Stimulated activated naive CD8-positive, alpha-beta T cell treated with anti-CD3 and anti-CD28 coated beads, Interleukin-15, amount 100 ng/mL, for 72 hours (primary cell): ENCODE results near the gene RGS16.
A peak's percentile ranks its signal among the peaks of the same experiment; 100 is the strongest.

Experiments used
- ATAC-seq: fragments of 150-1000 bp; cut with Tn5 transposase; 2 replicates; pipeline ENCODE4 v1.10.0; 2021; ENCODE audit warnings: mild to moderate bottlenecking, moderate library complexity
- DNase-seq, 2 donors: peaks; one replicate each; pipeline ENCODE4 v3.0.0; 2021 to 2022
- H3K27ac Mint-ChIP-seq, 2 donors: one replicate each; pipeline ENCODE4 v1.8.0; 2022; ENCODE audit warnings: mild to moderate bottlenecking in 2 of 2, mixed read lengths in 2 of 2, moderate library complexity in 2 of 2
- H3K27me3 Mint-ChIP-seq: one replicate; pipeline ENCODE4 v1.8.0; 2022; ENCODE audit warnings: mixed read lengths
- H3K4me1 Mint-ChIP-seq: one replicate; pipeline ENCODE4 v1.8.0; 2022; ENCODE audit warnings: mild to moderate bottlenecking, mixed read lengths
- H3K4me3 Mint-ChIP-seq, 2 donors: one replicate each; pipeline ENCODE4 v1.8.0; 2022; ENCODE audit warnings: mild to moderate bottlenecking in 2 of 2, mixed read lengths in 2 of 2, moderate library complexity in 1 of 2
- H3K9me3 Mint-ChIP-seq, 2 donors: one replicate each; pipeline ENCODE4 v1.8.0; 2022; ENCODE audit warnings: mixed read lengths in 2 of 2

RGS16 gene

GRCh38 chr1:182587666-182588499 is 16.3 kb downstream of the RGS16 start:
- H3K4me1 Mint-ChIP-seq = peaks cover 57% of the 10 kb centered on the region
- H3K4me3 Mint-ChIP-seq = peak overlapping the region; percentile 96 to 98
- DNase-seq (no peak), ATAC-seq (peak; percentile 33)
- peak overlapping the region; percentile 99 for H3K27ac Mint-ChIP-seq
- no peaks in the 10 kb centered on the region for H3K27me3 Mint-ChIP-seq
- H3K9me3 Mint-ChIP-seq = peaks cover 0 to 6% of the 10 kb centered on the region in 2 donors

- H3K27ac Mint-ChIP-seq = no peak overlapping the region
- DNase-seq = no peak
- ATAC-seq = no peak
- H3K4me3 Mint-ChIP-seq = no peak overlapping the region
- H3K4me1 Mint-ChIP-seq = peaks cover 59% of the 10 kb centered on the region
- H3K27me3 Mint-ChIP-seq = no peaks in the 10 kb centered on the region
- H3K9me3 Mint-ChIP-seq = peaks cover 0 to 6% of the 10 kb centered on the region in 2 donors
These were observed 17.1 kb downstream of the RGS16 start for GRCh38 chr1:182587093-182587492.

GRCh38 chr1:182586380-182586779 is 17.8 kb downstream of the RGS16 start:
- H3K4me3 Mint-ChIP-seq = no peak overlapping the region
- peaks cover 59% of the 10 kb centered on the region for H3K4me1 Mint-ChIP-seq
- H3K27me3 Mint-ChIP-seq = no peaks in the 10 kb centered on the region
- no peak for DNase-seq
- H3K9me3 Mint-ChIP-seq = peaks cover 0 to 6% of the 10 kb centered on the region in 2 donors
- no peak for ATAC-seq
- no peak overlapping the region for H3K27ac Mint-ChIP-seq

- peaks cover 61% of the 10 kb centered on the region for H3K4me1 Mint-ChIP-seq
- no peak overlapping the region for H3K4me3 Mint-ChIP-seq
- ATAC-seq = no peak
- H3K27ac Mint-ChIP-seq = no peak overlapping the region
- DNase-seq = no peak
- no peaks in the 10 kb centered on the region for H3K27me3 Mint-ChIP-seq
- peaks cover 0 to 6% of the 10 kb centered on the region in 2 donors for H3K9me3 Mint-ChIP-seq
These were observed 19.4 kb downstream of the RGS16 start for GRCh38 chr1:182584746-182585145.

- H3K27ac Mint-ChIP-seq = no peak overlapping the region
- H3K4me1 Mint-ChIP-seq = peaks cover 36% of the 10 kb centered on the region
- no peaks in the 10 kb centered on the region for H3K27me3 Mint-ChIP-seq
- H3K4me3 Mint-ChIP-seq = no peak overlapping the region
- DNase-seq (no peak), ATAC-seq (peak; percentile 15)
- no peaks in the 10 kb centered on the region for H3K9me3 Mint-ChIP-seq
These were observed 23.5 kb downstream of the RGS16 start for GRCh38 chr1:182580736-182581135.

- DNase-seq (no peak), ATAC-seq (no peak)
- Mint-ChIP-seq H3K27ac (no peak overlapping the region), H3K4me3 (no peak overlapping the region), H3K4me1 (peaks cover 3% of the 10 kb centered on the region), H3K9me3 (no peaks in the 10 kb centered on the region), H3K27me3 (no peaks in the 10 kb centered on the region)
These were observed 28.5 kb downstream of the RGS16 start for GRCh38 chr1:182575540-182576149.

- DNase-seq = no peak
- H3K27me3 Mint-ChIP-seq = no peaks in the 10 kb centered on the region
- H3K27ac Mint-ChIP-seq = no peak overlapping the region
- no peaks in the 10 kb centered on the region for H3K4me1 Mint-ChIP-seq
- no peaks in the 10 kb centered on the region for H3K9me3 Mint-ChIP-seq
- ATAC-seq = no peak
- H3K4me3 Mint-ChIP-seq = no peak overlapping the region
These were observed 30.0 kb downstream of the RGS16 start for GRCh38 chr1:182574156-182574555.

- ATAC-seq = no peak
- DNase-seq = no peak
- Mint-ChIP-seq H3K4me3 (no peak overlapping the region), H3K27me3 (no peaks in the 10 kb centered on the region), H3K27ac (no peak overlapping the region), H3K9me3 (no peaks in the 10 kb centered on the region), H3K4me1 (no peaks in the 10 kb centered on the region)
These were observed 33.6 kb downstream of the RGS16 start for GRCh38 chr1:182570611-182570970.

- Mint-ChIP-seq H3K4me1 (no peaks in the 10 kb centered on the region), H3K27me3 (no peaks in the 10 kb centered on the region), H3K27ac (no peak overlapping the region), H3K9me3 (no peaks in the 10 kb centered on the region), H3K4me3 (no peak overlapping the region)
- DNase-seq (no peak), ATAC-seq (no peak)
These were observed 34.1 kb downstream of the RGS16 start for GRCh38 chr1:182569939-182570610.

GRCh38 chr1:182568647-182569284 is 35.4 kb downstream of the RGS16 start:
- no peaks in the 10 kb centered on the region for H3K27me3 Mint-ChIP-seq

GRCh38 chr1:182567629-182568028 is 36.6 kb downstream of the RGS16 start:
- Mint-ChIP-seq H3K9me3 (no peaks in the 10 kb centered on the region), H3K4me3 (no peak overlapping the region), H3K4me1 (no peaks in the 10 kb centered on the region), H3K27me3 (no peaks in the 10 kb centered on the region), H3K27ac (no peak overlapping the region)
- DNase-seq = no peak
- no peak for ATAC-seq

More at GRCh38 chr1:182568647-182569284, 35.4 kb downstream of the RGS16 start:
- DNase-seq (no peak), ATAC-seq (no peak)
- no peak overlapping the region for H3K27ac Mint-ChIP-seq
- no peaks in the 10 kb centered on the region for H3K9me3 Mint-ChIP-seq
- H3K4me3 Mint-ChIP-seq = no peak overlapping the region
- no peaks in the 10 kb centered on the region for H3K4me1 Mint-ChIP-seq

GRCh38 chr1:182565537-182565936 is 38.7 kb downstream of the RGS16 start:
- ATAC-seq (no peak), DNase-seq (no peak)
- Mint-ChIP-seq H3K4me1 (no peaks in the 10 kb centered on the region), H3K4me3 (no peak overlapping the region), H3K27ac (no peak overlapping the region), H3K9me3 (no peaks in the 10 kb centered on the region), H3K27me3 (peaks cover 11% of the 10 kb centered on the region)

GRCh38 chr1:182564406-182565004 is 39.7 kb downstream of the RGS16 start:
- H3K4me1 Mint-ChIP-seq = no peaks in the 10 kb centered on the region
- peaks cover 11% of the 10 kb centered on the region for H3K27me3 Mint-ChIP-seq
- no peak overlapping the region for H3K4me3 Mint-ChIP-seq
- DNase-seq = no peak
- H3K27ac Mint-ChIP-seq = no peak overlapping the region
- H3K9me3 Mint-ChIP-seq = no peaks in the 10 kb centered on the region
- ATAC-seq = no peak

- Mint-ChIP-seq H3K4me3 (no peak overlapping the region), H3K27ac (no peak overlapping the region), H3K4me1 (no peaks in the 10 kb centered on the region), H3K9me3 (no peaks in the 10 kb centered on the region), H3K27me3 (peaks cover 11% of the 10 kb centered on the region)
- DNase-seq (no peak), ATAC-seq (no peak)
These were observed 41.1 kb downstream of the RGS16 start for GRCh38 chr1:182563095-182563494.

GRCh38 chr1:182561456-182561855 is 42.7 kb downstream of the RGS16 start:
- no peak overlapping the region for H3K27ac Mint-ChIP-seq

More at GRCh38 chr1:182561456-182561855, 42.7 kb downstream of the RGS16 start:
- peaks cover 11% of the 10 kb centered on the region for H3K27me3 Mint-ChIP-seq
- no peak overlapping the region for H3K4me3 Mint-ChIP-seq
- DNase-seq (no peak), ATAC-seq (no peak)
- H3K9me3 Mint-ChIP-seq = no peaks in the 10 kb centered on the region
- no peaks in the 10 kb centered on the region for H3K4me1 Mint-ChIP-seq
